Mesendoderm (in vitro differentiated cells): ENCODE measurements around the gene TCF7L1.
A peak's percentile ranks its signal among the peaks of the same experiment; 100 is the strongest.
"Not testable (repeated sequence)": the region's sequence is repeated elsewhere in the genome, so short reads cannot be mapped to it uniquely, and the experiment has no call there.

Experiments used
- DNase-seq: peaks from one replicate; pipeline ENCODE4 v3.0.0; 2013
- H2AK5ac ChIP-seq: 2 replicates; pipeline ENCODE4 v1.6.1; 2013; ENCODE audit warnings: low read length, inconsistent platforms
- H2BK120ac ChIP-seq: 2 replicates; pipeline ENCODE4 v1.6.1; 2013; ENCODE audit warnings: low read depth, mild to moderate bottlenecking, low read length, moderate library complexity, mixed read lengths
- H2BK15ac ChIP-seq: replicated peaks from 2 replicates; pipeline ENCODE4 v1.6.1; 2013; ENCODE audit warnings: low read depth, mild to moderate bottlenecking, moderate library complexity
- H2BK5ac ChIP-seq: 2 replicates; pipeline ENCODE4 v1.6.1; 2013; ENCODE audit warnings: low read length, inconsistent platforms
- H3K18ac ChIP-seq: 2 replicates; pipeline ENCODE4 v1.6.1; 2013; ENCODE audit warnings: mild to moderate bottlenecking, low read length, mixed read lengths
- H3K23ac ChIP-seq: one replicate; pipeline ENCODE4 v1.6.1; 2013; ENCODE audit warnings: low read length
- H3K27ac ChIP-seq: 2 replicates; pipeline ENCODE4 v1.5.1; 2013; ENCODE audit warnings: low read depth, mild to moderate bottlenecking, inconsistent platforms, low read length, moderate library complexity
- H3K27me3 ChIP-seq: 2 replicates; pipeline ENCODE4 v1.6.1; 2013; ENCODE audit warnings: low read length, control low read depth, mild to moderate bottlenecking, inconsistent platforms; ENCODE audit not compliant: insufficient read depth, poor library complexity
- H3K36me3 ChIP-seq: 2 replicates; pipeline ENCODE4 v1.6.1; 2013; ENCODE audit warnings: low read length, inconsistent platforms; ENCODE audit not compliant: control insufficient read depth, insufficient read depth
- H3K4ac ChIP-seq: one replicate; pipeline ENCODE4 v1.6.1; 2013; ENCODE audit warnings: low read depth, mild to moderate bottlenecking, low read length, moderate library complexity
- H3K4me1 ChIP-seq: 2 replicates; pipeline ENCODE4 v1.6.1; 2013; ENCODE audit warnings: low read depth, low read length, inconsistent platforms; ENCODE audit not compliant: control insufficient read depth
- H3K4me2 ChIP-seq: 2 replicates; pipeline ENCODE4 v1.6.1; 2013; ENCODE audit warnings: low read length
- H3K4me3 ChIP-seq: 2 replicates; pipeline ENCODE4 v1.5.1; 2013; ENCODE audit warnings: mild to moderate bottlenecking, low read length
- H3K56ac ChIP-seq: one replicate; pipeline ENCODE4 v1.6.1; 2013; ENCODE audit warnings: low read length
- H3K79me1 ChIP-seq: 2 replicates; pipeline ENCODE4 v1.6.1; 2013; ENCODE audit warnings: low read length, inconsistent platforms
- H3K79me2 ChIP-seq: 2 replicates; pipeline ENCODE4 v1.6.1; 2013; ENCODE audit warnings: mild to moderate bottlenecking, low read length; ENCODE audit not compliant: control insufficient read depth, insufficient read depth
- H3K9ac ChIP-seq: 2 replicates; pipeline ENCODE4 v1.6.1; 2013; ENCODE audit warnings: low read length, inconsistent platforms
- H4K5ac ChIP-seq: one replicate; pipeline ENCODE4 v1.6.1; 2013; ENCODE audit warnings: low read length
- H4K8ac ChIP-seq: one replicate; pipeline ENCODE4 v1.6.1; 2013; ENCODE audit warnings: low read depth, mild to moderate bottlenecking, control low read depth, low read length, moderate library complexity
- WGBS: extraction: QIAGEN DNeasy Blood & Tissue Kit; methylation state at CpG from one replicate; pipeline ENCODE4 v1.1.7; 2013; ENCODE audit warnings: low lambda C conversion rate, missing lambda C conversion rate; ENCODE audit not compliant: insufficient coverage; ENCODE audit errors: extremely low coverage; 5-methylcytosine and 5-hydroxymethylcytosine counted together

Gene TCF7L1

GRCh38 chr2:85120363-85120762 is 12.8 kb upstream of the TCF7L1 start:
- no peaks in the 10 kb centered on the region for H3K79me1 ChIP-seq
- no peak for DNase-seq
- H4K5ac ChIP-seq: no peak overlapping the region
- H3K27me3 ChIP-seq: no peaks in the 10 kb centered on the region
- no peak overlapping the region for H3K4me3 ChIP-seq
- no peak overlapping the region for H4K8ac ChIP-seq
- H3K9ac ChIP-seq: no peak overlapping the region
- no peak overlapping the region for H3K4me2 ChIP-seq
- no peak overlapping the region for H3K56ac ChIP-seq
- H2BK15ac ChIP-seq: no peak overlapping the region
- H2AK5ac ChIP-seq: no peak overlapping the region
- H3K79me2 ChIP-seq: no peaks in the 10 kb centered on the region
- H3K18ac ChIP-seq: no peak overlapping the region
- peaks cover 1% of the 10 kb centered on the region for H3K4me1 ChIP-seq
- H2BK120ac ChIP-seq: no peak overlapping the region
- no CpG with 5 or more reads among the region's 1 CpG for WGBS
- no peak overlapping the region for H3K4ac ChIP-seq
- no peak overlapping the region for H3K23ac ChIP-seq
- no peak overlapping the region for H3K27ac ChIP-seq
- H2BK5ac ChIP-seq: no peak overlapping the region
- H3K36me3 ChIP-seq: no peaks in the 10 kb centered on the region

- no CpG with 5 or more reads among the region's 5 CpGs for WGBS
- not testable (repeated sequence) for H3K27me3 ChIP-seq, H3K4ac ChIP-seq, H3K36me3 ChIP-seq, H4K5ac ChIP-seq, H2AK5ac ChIP-seq, H3K18ac ChIP-seq, H3K79me1 ChIP-seq, H3K27ac ChIP-seq, H3K23ac ChIP-seq, H2BK120ac ChIP-seq, H3K4me3 ChIP-seq, H3K79me2 ChIP-seq, DNase-seq, H2BK5ac ChIP-seq, H3K56ac ChIP-seq, H3K4me1 ChIP-seq, H4K8ac ChIP-seq, H3K4me2 ChIP-seq, H2BK15ac ChIP-seq, H3K9ac ChIP-seq
These were observed 6.7 kb upstream of the TCF7L1 start for GRCh38 chr2:85126462-85126861.

GRCh38 chr2:85129861-85130260 is 3.3 kb upstream of the TCF7L1 start:
- Histone ChIP-seq H3K23ac (no peak overlapping the region), H3K56ac (no peak overlapping the region), H2BK120ac (no peak overlapping the region), H3K36me3 (no peaks in the 10 kb centered on the region), H2AK5ac (no peak overlapping the region), H3K27ac (no peak overlapping the region), H3K4me1 (no peaks in the 10 kb centered on the region), H3K4me2 (no peak overlapping the region), H3K27me3 (no peaks in the 10 kb centered on the region), H4K8ac (no peak overlapping the region), H4K5ac (no peak overlapping the region), H3K9ac (no peak overlapping the region), H3K4ac (no peak overlapping the region), H2BK5ac (no peak overlapping the region), H3K4me3 (no peak overlapping the region), H3K18ac (no peak overlapping the region), H2BK15ac (no peak overlapping the region), H3K79me1 (no peaks in the 10 kb centered on the region), H3K79me2 (no peaks in the 10 kb centered on the region)
- WGBS: no CpG with 5 or more reads among the region's 3 CpGs
- no peak for DNase-seq

GRCh38 chr2:85130407-85130806 is 2.8 kb upstream of the TCF7L1 start:
- WGBS: no CpG with 5 or more reads among the region's 2 CpGs
- Histone ChIP-seq H3K79me2 (no peaks in the 10 kb centered on the region), H3K79me1 (no peaks in the 10 kb centered on the region), H4K8ac (no peak overlapping the region), H3K18ac (no peak overlapping the region), H3K4ac (no peak overlapping the region), H3K27ac (no peak overlapping the region), H4K5ac (no peak overlapping the region), H2AK5ac (no peak overlapping the region), H3K9ac (no peak overlapping the region), H3K36me3 (no peaks in the 10 kb centered on the region), H3K4me2 (no peak overlapping the region), H3K4me3 (no peak overlapping the region), H2BK120ac (no peak overlapping the region), H3K23ac (no peak overlapping the region), H2BK15ac (no peak overlapping the region), H3K27me3 (no peaks in the 10 kb centered on the region), H3K56ac (no peak overlapping the region), H2BK5ac (no peak overlapping the region), H3K4me1 (peaks cover 2% of the 10 kb centered on the region)
- DNase-seq: peak; percentile 36

GRCh38 chr2:85131116-85131515 is 2.1 kb upstream of the TCF7L1 start:
- Histone ChIP-seq H2BK15ac (no peak overlapping the region), H3K27me3 (peaks cover 4% of the 10 kb centered on the region), H3K23ac (no peak overlapping the region), H3K4me2 (no peak overlapping the region), H3K18ac (no peak overlapping the region), H2BK120ac (no peak overlapping the region), H4K8ac (no peak overlapping the region), H3K9ac (no peak overlapping the region), H3K79me2 (no peaks in the 10 kb centered on the region), H3K4me1 (peaks cover 2% of the 10 kb centered on the region), H3K56ac (no peak overlapping the region), H2BK5ac (no peak overlapping the region), H3K36me3 (no peaks in the 10 kb centered on the region), H4K5ac (no peak overlapping the region), H3K79me1 (no peaks in the 10 kb centered on the region), H2AK5ac (no peak overlapping the region), H3K27ac (no peak overlapping the region), H3K4me3 (no peak overlapping the region), H3K4ac (no peak overlapping the region)
- WGBS: no CpG with 5 or more reads among the region's 7 CpGs
- peak; percentile 64 for DNase-seq

- Histone ChIP-seq H2BK120ac (no peak overlapping the region), H3K4ac (no peak overlapping the region), H3K79me1 (no peaks in the 10 kb centered on the region), H3K4me1 (peaks cover 5% of the 10 kb centered on the region), H4K8ac (no peak overlapping the region), H3K56ac (peak overlapping the region; percentile 37), H2BK5ac (no peak overlapping the region), H3K9ac (peak overlapping the region; percentile 33), H3K36me3 (no peaks in the 10 kb centered on the region), H4K5ac (no peak overlapping the region), H3K27me3 (peaks cover 7% of the 10 kb centered on the region), H3K4me3 (no peak overlapping the region), H3K4me2 (peak overlapping the region; percentile 1), H2BK15ac (no peak overlapping the region), H2AK5ac (no peak overlapping the region), H3K79me2 (peaks cover 3% of the 10 kb centered on the region), H3K18ac (no peak overlapping the region), H3K27ac (no peak overlapping the region), H3K23ac (no peak overlapping the region)
- DNase-seq: no peak
- WGBS: no CpG with 5 or more reads among the region's 14 CpGs
These were observed 795 bp upstream of the TCF7L1 start for GRCh38 chr2:85132397-85132796.
